IMR-90 (cell line): ENCODE results near the gene SH3RF3. TPM values are rescaled to one million over a fixed set of nuclear protein-coding genes. Genes with fewer than 3 reads are reported as not detected.

Experiments
- ATAC-seq: fragments of 200-7000 bp; cut with Tn5 transposase; 2 replicates; pipeline ENCODE4 v1.9.1; 2020; ENCODE audit warnings: low read depth, mild to moderate bottlenecking, moderate library complexity
- BruUV-seq: library from RNA; stranded (reverse); fragments of 400-500 nt; replicated peaks from 2 replicates; lab custom pipeline; 2021; lab: Mats Ljungman, UMichigan
- CTCF ChIA-PET: fragments of 300-600 bp; formaldehyde crosslinking; extraction: SDS; loops from one replicate; lab custom pipeline; 2021; ENCODE audit warnings: antibody characterized with exemption; lab: Yijun Ruan, JAX
- POLR2A ChIA-PET: fragments of 300-600 bp; sonication (Branson Sonifier 250); formaldehyde crosslinking; loops from one replicate; lab custom pipeline; 2022; ENCODE audit warnings: antibody characterized with exemption; ENCODE audit not compliant: unreplicated experiment; lab: Charles Lee
- DNase-seq: peaks from one replicate; pipeline ENCODE4 v3.0.0; 2013
- H2AFZ ChIP-seq: replicated peaks from 2 replicates; pipeline ENCODE3; 2013; ENCODE audit warnings: low read length, mild to moderate bottlenecking; ENCODE audit not compliant: poor library complexity
- H2AK5ac ChIP-seq: 2 replicates; pipeline ENCODE4 v1.6.1; 2013; ENCODE audit warnings: low read depth, low read length, inconsistent platforms
- H2AK9ac ChIP-seq: replicated peaks from 2 replicates; pipeline ENCODE3; 2013; ENCODE audit warnings: mild to moderate bottlenecking, low read depth, low read length, moderate library complexity; ENCODE audit not compliant: poor library complexity
- H2BK120ac ChIP-seq: 2 replicates; pipeline ENCODE4 v1.6.1; 2013; ENCODE audit warnings: low read depth, low read length, inconsistent platforms
- H2BK15ac ChIP-seq: 3 replicates; pipeline ENCODE4 v1.6.1; 2013; ENCODE audit warnings: low read depth, low read length, inconsistent platforms
- H2BK20ac ChIP-seq: 2 replicates; pipeline ENCODE4 v1.6.1; 2013; ENCODE audit warnings: low read depth, mild to moderate bottlenecking, inconsistent platforms, low read length, moderate library complexity
- H2BK5ac ChIP-seq: 2 replicates; pipeline ENCODE4 v1.6.1; 2013; ENCODE audit warnings: mild to moderate bottlenecking, low read depth, low read length, inconsistent platforms; ENCODE audit not compliant: poor library complexity, severe bottlenecking
- H3K14ac ChIP-seq: replicated peaks from 2 replicates; pipeline ENCODE4 v1.6.1; 2013; ENCODE audit warnings: low read depth, low read length, inconsistent platforms
- H3K18ac ChIP-seq: 2 replicates; pipeline ENCODE4 v1.6.1; 2013; ENCODE audit warnings: low read depth, low read length, control low read depth
- H3K23ac ChIP-seq: 2 replicates; pipeline ENCODE4 v1.6.1; 2013; ENCODE audit warnings: low read depth, low read length, inconsistent platforms
- H3K27ac ChIP-seq: 2 replicates; pipeline ENCODE4 v1.5.1; 2013; ENCODE audit warnings: mild to moderate bottlenecking, control low read depth, low read length; ENCODE audit not compliant: insufficient read depth
- H3K27me3 ChIP-seq: 2 replicates; pipeline ENCODE4 v1.6.1; 2013; ENCODE audit warnings: low read length; ENCODE audit not compliant: control insufficient read depth, insufficient read depth
- H3K36me3 ChIP-seq: 2 replicates; pipeline ENCODE4 v1.6.1; 2013; ENCODE audit warnings: low read length, mixed read lengths; ENCODE audit not compliant: control insufficient read depth, insufficient read depth
- H3K4ac ChIP-seq: 2 replicates; pipeline ENCODE4 v1.6.1; 2013; ENCODE audit warnings: low read depth, low read length, inconsistent platforms
- H3K4me1 ChIP-seq: 2 replicates; pipeline ENCODE4 v1.6.1; 2013; ENCODE audit warnings: low read length, mixed read lengths; ENCODE audit not compliant: control insufficient read depth, insufficient read depth
- H3K4me2 ChIP-seq: 2 replicates; pipeline ENCODE4 v1.6.1; 2013; ENCODE audit warnings: low read depth, mild to moderate bottlenecking, control low read depth, low read length, moderate library complexity
- H3K4me3 ChIP-seq: 2 replicates; pipeline ENCODE4 v1.5.1; 2013; ENCODE audit warnings: low read depth, mild to moderate bottlenecking, control low read depth, low read length, moderate library complexity; ENCODE audit not compliant: insufficient read depth
- H3K56ac ChIP-seq: 2 replicates; pipeline ENCODE4 v1.6.1; 2013; ENCODE audit warnings: low read length, inconsistent platforms; ENCODE audit not compliant: insufficient read depth; ENCODE audit errors: extremely low read depth
- H3K79me1 ChIP-seq, 2 experiments: 2 replicates each; pipeline ENCODE4 v1.6.1; 2013; ENCODE audit warnings: low read length in 2 of 2, inconsistent platforms in 1 of 2, low read depth in 1 of 2
- H3K9ac ChIP-seq: 2 replicates; pipeline ENCODE4 v1.6.1; 2013; ENCODE audit warnings: low read depth, low read length, control low read depth
- H3K9me1 ChIP-seq: 2 replicates; pipeline ENCODE4 v1.6.1; 2013; ENCODE audit warnings: low read length, inconsistent platforms; ENCODE audit not compliant: insufficient read depth
- H3K9me3 ChIP-seq: 2 replicates; pipeline ENCODE4 v1.6.1; 2013; ENCODE audit warnings: low read length; ENCODE audit not compliant: control insufficient read depth, insufficient read depth
- H4K20me1 ChIP-seq: 2 replicates; pipeline ENCODE4 v1.6.1; 2013; ENCODE audit warnings: low read length, inconsistent platforms; ENCODE audit not compliant: insufficient read depth
- H4K5ac ChIP-seq: 2 replicates; pipeline ENCODE4 v1.6.1; 2013; ENCODE audit warnings: mild to moderate bottlenecking, low read depth, low read length, control low read depth
- H4K8ac ChIP-seq, 2 experiments: 2 replicates each; pipeline ENCODE4 v1.6.1; 2013; ENCODE audit warnings: low read depth in 2 of 2, low read length in 2 of 2, control low read depth in 1 of 2, inconsistent platforms in 1 of 2
- H4K91ac ChIP-seq: 2 replicates; pipeline ENCODE4 v1.6.1; 2013; ENCODE audit warnings: low read depth, low read length, inconsistent platforms; ENCODE audit not compliant: insufficient read depth
- BHLHE40 ChIP-seq: fragments of 150-350 bp; IDR thresholded peaks from 2 replicates; pipeline ENCODE4 v1.6.1; 2016; ENCODE audit warnings: mild to moderate bottlenecking, low read depth, low read length
- CEBPB ChIP-seq: IDR thresholded peaks from 2 replicates; pipeline ENCODE4 v1.6.1; 2012; ENCODE audit warnings: low read depth, low read length, improper control_type of control experiment
- CHD1 ChIP-seq: IDR thresholded peaks from 2 replicates; pipeline ENCODE4 v1.6.1; 2012; ENCODE audit warnings: low read depth, low read length, improper control_type of control experiment
- FOS ChIP-seq: fragments of 150-350 bp; IDR thresholded peaks from 2 replicates; pipeline ENCODE4 v1.6.1; 2016; ENCODE audit warnings: low read depth, low read length
- MAFK ChIP-seq: IDR thresholded peaks from 2 replicates; pipeline ENCODE4 v1.6.1; 2012; ENCODE audit warnings: low read depth, low read length, improper control_type of control experiment
- MAZ ChIP-seq: IDR thresholded peaks from 2 replicates; pipeline ENCODE4 v1.6.1; 2012; ENCODE audit warnings: low read depth, mild to moderate bottlenecking, low read length, improper control_type of control experiment, moderate library complexity, borderline replicate concordance
- MXI1 ChIP-seq: IDR thresholded peaks from 2 replicates; pipeline ENCODE4 v1.6.1; 2012; ENCODE audit warnings: low read depth, mild to moderate bottlenecking, low read length, moderate library complexity, borderline replicate concordance
- NFE2L2 ChIP-seq: fragments of 150-350 bp; IDR thresholded peaks from 2 replicates; pipeline ENCODE4 v1.6.1; 2016; ENCODE audit warnings: low read depth, mild to moderate bottlenecking, low read length
- POLR2A ChIP-seq: IDR thresholded peaks from 2 replicates; pipeline ENCODE4 v1.6.1; 2012; ENCODE audit warnings: mild to moderate bottlenecking, low read depth, low read length
- RAD21 ChIP-seq: IDR thresholded peaks from 2 replicates; pipeline ENCODE4 v1.6.1; 2012; ENCODE audit warnings: low read length, improper control_type of control experiment
- RCOR1 ChIP-seq: IDR thresholded peaks from 2 replicates; pipeline ENCODE4 v1.6.1; 2012; ENCODE audit warnings: mild to moderate bottlenecking, low read length, improper control_type of control experiment; ENCODE audit not compliant: insufficient replicate concordance
- RFX5 ChIP-seq: IDR thresholded peaks from 2 replicates; pipeline ENCODE4 v1.8.0; 2012; ENCODE audit warnings: low read depth, mild to moderate bottlenecking, low read length, moderate library complexity
- SMC3 ChIP-seq: fragments of 150-350 bp; IDR thresholded peaks from 2 replicates; pipeline ENCODE4 v1.6.1; 2016; ENCODE audit warnings: low read depth, mild to moderate bottlenecking, antibody characterized with exemption, low read length, moderate library complexity
- WGBS, 2 experiments: methylation state at CpG; one replicate each; pipeline versions ENCODE4 v1.1.5 to v1.1.7; 2013; ENCODE audit warnings: missing lambda C conversion rate in 2 of 2; ENCODE audit not compliant: insufficient read length in 1 of 2; ENCODE audit errors: extremely low coverage in 2 of 2; 5-methylcytosine and 5-hydroxymethylcytosine counted together
- dilution Hi-C: fragments of 300-500 bp; cut with HindIII; formaldehyde crosslinking; loops from one replicate; pipeline ENCODE4 v1.14.3; 2018; ENCODE audit warnings: low sequenced_read_pairs; ENCODE audit not compliant: unreplicated experiment
- in situ Hi-C: fragments of 300-500 bp; cut with MboI; formaldehyde crosslinking; loops from 3 replicates; pipeline ENCODE4 v1.14.3; 2019; ENCODE audit warnings: low sequenced_read_pairs, inconsistent platforms, mixed read lengths
- intact Hi-C: fragments of 100-400 bp; cut with micrococcal nuclease; formaldehyde crosslinking; loops from 2 replicates; pipeline ENCODE4 v1.10.0; 2022
- polyA plus RNA-seq, 3 experiments: library from polyadenylated mRNA; depleted of rRNA; stranded (reverse); fragments of >200 nt; gene quantifications; 2 replicates each; pipeline ENCODE4 v1.2.3, GENCODE V29; 2012; ENCODE audit warnings: low replicate concordance in 1 of 3
- total RNA-seq: library from RNA; depleted of rRNA; stranded (reverse); fragments of >200 nt; gene quantifications from 2 replicates; pipeline ENCODE4 v1.2.3, GENCODE V29; 2012
- TF ChIP-seq, protein P1 (sequence below): fragments of 150-350 bp; IDR thresholded peaks from 2 replicates; pipeline ENCODE4 v1.6.1; 2016; ENCODE audit warnings: low read depth, mild to moderate bottlenecking, low read length, moderate library complexity, borderline replicate concordance
- TF ChIP-seq, protein P2 (sequence below): fragments of 150-350 bp; IDR thresholded peaks from 2 replicates; pipeline ENCODE4 v1.6.1; 2017; ENCODE audit warnings: mild to moderate bottlenecking, antibody characterized with exemption, low read length, low read depth
- TF ChIP-seq, protein P3 (sequence below): conservative IDR thresholded peaks from 2 replicates; pipeline ENCODE4 v1.5.1; 2012; ENCODE audit warnings: mild to moderate bottlenecking, low read depth, low read length, improper control_type of control experiment

Gene SH3RF3
- total and polyA plus RNA-seq, 2 of the 4 experiments (the other 2 are of a cell fraction) = 3.4 to 5.3 TPM

- H2BK120ac ChIP-seq = peak overlapping the region; percentile 39; the same call in 1 of the 2 replicates
- intact Hi-C loops (no loop called here), in situ Hi-C loops (no loop called here), dilution Hi-C loops (no loop called here)
- H3K9me1 ChIP-seq = peaks cover 38% of the 10 kb centered on the region
- peak overlapping the region; percentile 15; the same call in 1 of the 2 replicates for H2AK5ac ChIP-seq
- no peak overlapping the region for H3K56ac ChIP-seq
- no peaks in the 10 kb centered on the region for H3K36me3 ChIP-seq
- H4K5ac ChIP-seq = no peak overlapping the region
- no peak overlapping the region for H3K4me2 ChIP-seq
- no peak overlapping the region for H2BK5ac ChIP-seq
- no peak overlapping the region for H3K27ac ChIP-seq
- H3K79me1 ChIP-seq = peaks cover 52 to 78% of the 10 kb centered on the region in 2 experiments
- DNase-seq (no peak), ATAC-seq (no peak)
- TF ChIP-seq CEBPB (no peak), RCOR1 (no peak), RAD21 (no peak), NFE2L2 (no peak), SMC3 (no peak), MAFK (no peak), RFX5 (no peak), MXI1 (no peak), BHLHE40 (no peak), POLR2A (no peak), MAZ (no peak), CHD1 (no peak), FOS (no peak)
- TF ChIP-seq, protein P1, sequence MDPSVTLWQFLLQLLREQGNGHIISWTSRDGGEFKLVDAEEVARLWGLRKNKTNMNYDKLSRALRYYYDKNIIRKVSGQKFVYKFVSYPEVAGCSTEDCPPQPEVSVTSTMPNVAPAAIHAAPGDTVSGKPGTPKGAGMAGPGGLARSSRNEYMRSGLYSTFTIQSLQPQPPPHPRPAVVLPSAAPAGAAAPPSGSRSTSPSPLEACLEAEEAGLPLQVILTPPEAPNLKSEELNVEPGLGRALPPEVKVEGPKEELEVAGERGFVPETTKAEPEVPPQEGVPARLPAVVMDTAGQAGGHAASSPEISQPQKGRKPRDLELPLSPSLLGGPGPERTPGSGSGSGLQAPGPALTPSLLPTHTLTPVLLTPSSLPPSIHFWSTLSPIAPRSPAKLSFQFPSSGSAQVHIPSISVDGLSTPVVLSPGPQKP = no peak
- TF ChIP-seq, protein P2, sequence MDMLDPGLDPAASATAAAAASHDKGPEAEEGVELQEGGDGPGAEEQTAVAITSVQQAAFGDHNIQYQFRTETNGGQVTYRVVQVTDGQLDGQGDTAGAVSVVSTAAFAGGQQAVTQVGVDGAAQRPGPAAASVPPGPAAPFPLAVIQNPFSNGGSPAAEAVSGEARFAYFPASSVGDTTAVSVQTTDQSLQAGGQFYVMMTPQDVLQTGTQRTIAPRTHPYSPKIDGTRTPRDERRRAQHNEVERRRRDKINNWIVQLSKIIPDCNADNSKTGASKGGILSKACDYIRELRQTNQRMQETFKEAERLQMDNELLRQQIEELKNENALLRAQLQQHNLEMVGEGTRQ = no peak
- TF ChIP-seq, protein P3, sequence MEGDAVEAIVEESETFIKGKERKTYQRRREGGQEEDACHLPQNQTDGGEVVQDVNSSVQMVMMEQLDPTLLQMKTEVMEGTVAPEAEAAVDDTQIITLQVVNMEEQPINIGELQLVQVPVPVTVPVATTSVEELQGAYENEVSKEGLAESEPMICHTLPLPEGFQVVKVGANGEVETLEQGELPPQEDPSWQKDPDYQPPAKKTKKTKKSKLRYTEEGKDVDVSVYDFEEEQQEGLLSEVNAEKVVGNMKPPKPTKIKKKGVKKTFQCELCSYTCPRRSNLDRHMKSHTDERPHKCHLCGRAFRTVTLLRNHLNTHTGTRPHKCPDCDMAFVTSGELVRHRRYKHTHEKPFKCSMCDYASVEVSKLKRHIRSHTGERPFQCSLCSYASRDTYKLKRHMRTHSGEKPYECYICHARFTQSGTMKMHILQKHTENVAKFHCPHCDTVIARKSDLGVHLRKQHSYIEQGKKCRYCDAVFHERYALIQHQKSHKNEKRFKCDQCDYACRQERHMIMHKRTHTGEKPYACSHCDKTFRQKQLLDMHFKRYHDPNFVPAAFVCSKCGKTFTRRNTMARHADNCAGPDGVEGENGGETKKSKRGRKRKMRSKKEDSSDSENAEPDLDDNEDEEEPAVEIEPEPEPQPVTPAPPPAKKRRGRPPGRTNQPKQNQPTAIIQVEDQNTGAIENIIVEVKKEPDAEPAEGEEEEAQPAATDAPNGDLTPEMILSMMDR = no peak
- no peak overlapping the region for H3K9ac ChIP-seq
- H3K14ac ChIP-seq = no peak overlapping the region; the same call in 1 of the 2 replicates
- no TSS peak for BruUV-seq
- peak overlapping the region; percentile 56; the same call in 1 of the 2 replicates for H3K18ac ChIP-seq
- 88% methylated on average over 1 of the region's 3 CpGs; no CpG with 5 or more reads in 1 of the 2 experiments for WGBS, 2 experiments
- peaks cover 6% of the 10 kb centered on the region; the same call in 1 of the 2 replicates for H3K9me3 ChIP-seq
- no peak overlapping the region for H3K23ac ChIP-seq
- CTCF ChIA-PET = no interaction called here
- H2AFZ ChIP-seq = no peak overlapping the region
- H4K20me1 ChIP-seq = 0 out of 2 replicates have a peak, but pooled peaks cover 11% of the 10 kb centered on the region
- H4K8ac ChIP-seq = no peak overlapping the region; a peak in 1 of 4 replicates
- peaks cover 41% of the 10 kb centered on the region for H3K4me1 ChIP-seq
- H3K4me3 ChIP-seq = no peak overlapping the region
- POLR2A ChIA-PET = no interaction called here
- H4K91ac ChIP-seq = peak overlapping the region; percentile 27; the same call in 1 of the 2 replicates
- no peaks in the 10 kb centered on the region for H3K27me3 ChIP-seq
- peak overlapping the region; percentile 73; the same call in 1 of the 3 replicates for H2BK15ac ChIP-seq
- peak overlapping the region; percentile 53 for H3K4ac ChIP-seq
- no peak overlapping the region for H2BK20ac ChIP-seq
- H2AK9ac ChIP-seq = no peak overlapping the region
These were observed 46.3 kb downstream of the SH3RF3 start for GRCh38 chr2:109175350-109175678.
